Endometrial microvascular endothelial cells (primary cell): ENCODE measurements around the gene TMTC1. TPM values are rescaled to one million over a fixed set of nuclear protein-coding genes. Genes with fewer than 3 reads are reported as not detected.
"Not testable (repeated sequence)": the region's sequence is repeated elsewhere in the genome, so short reads cannot be mapped to it uniquely, and the experiment has no call there.

Experiments used
- in situ Hi-C: cut with HindIII; loops from 2 replicates; pipeline ENCODE4 v1.10.0; 2017; ENCODE audit warnings: low sequenced_read_pairs, low pct_unique_long_range_greater_than_20kb; ENCODE audit errors: inconsistent ontology term
- total RNA-seq: library from RNA; depleted of rRNA; stranded (reverse); fragments of >200 nt; gene quantifications from one replicate; pipeline ENCODE4 v1.2.3, GENCODE V29; 2015; ENCODE audit errors: inconsistent ontology term

Gene TMTC1
- total RNA-seq, 1 donor from 2014 or later = 13.7 TPM

- in situ Hi-C loops = no loop called here
Measured at GRCh38 chr12:29564925-29565324, 218.8 kb downstream of the TMTC1 start.

- in situ Hi-C loops = no loop called here
Measured at GRCh38 chr12:29563636-29564035, 220.1 kb downstream of the TMTC1 start.

GRCh38 chr12:29563071-29563470, 220.7 kb downstream of the TMTC1 start:
- in situ Hi-C loops = no loop called here

DNA sequence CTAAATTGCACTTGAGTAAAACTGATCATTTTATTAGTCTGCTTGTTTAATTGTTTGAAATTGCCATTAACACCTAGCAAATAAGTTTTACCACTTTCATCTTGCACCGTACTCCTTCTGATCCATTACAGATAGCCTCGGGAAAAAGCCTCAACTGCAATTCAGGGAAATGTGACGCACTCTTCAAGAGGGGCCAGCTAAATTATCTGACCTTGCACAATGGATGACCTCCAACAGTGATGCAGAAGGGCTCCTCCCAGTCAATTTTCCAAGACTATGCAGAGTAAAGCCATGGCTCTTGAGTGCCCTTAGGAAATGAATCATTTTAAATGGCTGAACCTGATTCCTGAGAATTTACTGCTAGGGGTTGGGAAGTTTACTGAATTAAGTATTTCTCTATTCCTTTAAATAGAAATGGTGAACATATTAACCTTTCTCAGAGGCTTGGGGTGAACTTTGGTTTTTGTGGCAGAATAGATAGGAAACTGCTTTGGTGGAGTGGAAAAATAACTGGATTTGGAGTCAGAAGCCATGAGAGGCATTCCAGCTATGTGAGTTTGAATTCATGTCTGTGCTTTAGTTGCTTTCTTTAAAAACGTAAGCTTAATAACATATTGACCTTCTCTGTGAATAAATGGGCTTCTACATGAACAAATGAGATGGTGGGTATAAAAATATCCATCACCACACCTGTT, 221.5 kb downstream of the TMTC1 start:
- in situ Hi-C loops = no loop called here

GRCh38 chr12:29561664-29562071, 222.1 kb downstream of the TMTC1 start:
- in situ Hi-C loops = no loop called here

- in situ Hi-C loops = no loop called here
Measured at GRCh38 chr12:29559198-29559597, 224.5 kb downstream of the TMTC1 start.

DNA sequence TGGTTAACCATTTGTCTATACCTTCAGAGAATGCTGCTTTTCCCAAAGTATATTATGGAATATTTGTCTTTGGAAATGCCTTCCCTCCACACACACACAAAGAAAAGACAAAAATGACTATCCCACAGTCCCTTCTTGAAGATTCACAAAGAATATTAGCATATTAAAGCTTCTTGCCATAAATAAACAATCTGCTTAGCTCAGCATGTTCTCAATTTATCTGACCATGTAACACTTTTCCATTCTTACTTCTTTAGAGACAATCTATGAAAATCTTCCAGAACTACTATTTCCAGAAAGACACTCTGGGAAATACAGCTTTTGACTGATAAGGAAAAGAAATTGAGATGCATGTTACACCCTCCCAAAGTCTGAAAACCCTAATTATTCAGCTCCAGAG, 227.4 kb downstream of the TMTC1 start:
- in situ Hi-C loops = no loop called here

GRCh38 chr12:29555451-29555850, 228.3 kb downstream of the TMTC1 start:
- in situ Hi-C loops = not testable (repeated sequence)

DNA sequence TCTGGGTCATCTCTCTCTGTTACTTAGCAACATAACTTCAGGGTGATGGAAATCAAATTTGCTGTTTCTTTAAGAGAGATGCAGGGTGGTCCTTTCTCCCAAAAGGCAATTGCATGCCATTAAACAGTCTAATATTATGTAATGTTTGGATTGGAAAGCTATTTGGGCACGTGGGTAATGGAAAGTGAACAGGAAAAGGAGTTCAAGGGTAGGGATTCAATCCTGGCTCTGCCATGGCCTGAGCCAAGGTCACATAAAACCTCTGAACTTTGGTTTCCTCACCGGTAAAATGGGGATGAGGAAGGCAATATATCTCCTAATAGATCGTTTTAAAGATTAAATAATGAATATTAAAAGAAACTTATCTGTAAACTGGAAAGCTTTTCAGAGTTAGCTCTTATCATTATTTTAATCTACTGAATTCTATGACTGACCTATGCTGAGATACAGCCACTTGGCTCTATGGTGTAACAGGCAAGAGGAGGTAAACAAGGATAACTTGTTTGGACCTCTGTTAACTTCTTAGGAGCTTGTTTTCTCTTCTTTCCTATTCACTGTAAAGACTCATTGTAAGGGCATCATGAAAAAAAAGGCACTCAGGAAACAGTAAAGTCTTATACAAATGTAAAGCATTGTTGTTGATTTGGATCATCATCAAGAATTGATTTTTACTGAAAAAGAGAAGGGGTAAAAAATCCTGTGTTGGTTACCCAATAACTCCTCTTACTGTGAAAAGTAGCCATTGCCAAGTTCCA, 230.6 kb downstream of the TMTC1 start:
- in situ Hi-C loops = no loop called here

GRCh38 chr12:29552324-29552927, 231.3 kb downstream of the TMTC1 start:
- in situ Hi-C loops = no loop called here

DNA sequence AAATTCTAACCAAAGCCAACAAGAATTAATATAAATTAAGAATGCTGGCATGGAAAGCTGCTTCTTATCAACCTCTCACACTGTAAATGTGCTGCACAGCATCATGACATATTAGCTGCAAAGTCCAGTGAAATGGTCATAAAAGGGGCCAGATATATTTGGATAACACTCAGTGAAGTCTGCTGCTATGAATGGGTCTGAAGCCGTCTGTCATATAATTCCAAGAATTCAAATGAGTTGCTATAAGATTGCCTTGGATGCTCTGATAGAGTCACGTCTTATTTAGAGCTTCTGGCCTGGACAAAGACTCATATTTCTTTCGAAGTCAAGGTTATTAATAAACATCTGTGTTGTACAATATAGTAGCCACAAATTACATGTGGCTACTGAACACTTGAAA, 231.9 kb downstream of the TMTC1 start:
- in situ Hi-C loops = no loop called here

DNA sequence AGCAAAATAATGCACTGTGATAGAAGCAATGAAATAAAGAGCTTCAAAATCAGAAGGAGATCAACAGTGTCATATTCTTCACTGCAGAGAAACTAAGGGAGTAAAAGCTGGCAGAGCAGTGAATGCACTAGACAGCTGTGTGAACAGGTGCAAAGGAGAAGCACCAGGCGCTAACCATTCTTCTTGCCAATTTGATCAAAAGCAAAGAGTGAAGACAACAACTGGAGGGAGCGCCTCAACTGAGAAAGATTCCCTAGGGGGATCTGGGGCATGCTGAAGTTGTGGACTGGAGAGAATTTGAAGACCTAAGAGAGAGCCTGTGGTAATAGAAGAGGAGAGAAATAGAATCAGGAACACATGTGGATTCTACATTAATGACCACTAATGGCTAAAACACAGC, 235.9 kb downstream of the TMTC1 start:
- in situ Hi-C loops = no loop called here

DNA sequence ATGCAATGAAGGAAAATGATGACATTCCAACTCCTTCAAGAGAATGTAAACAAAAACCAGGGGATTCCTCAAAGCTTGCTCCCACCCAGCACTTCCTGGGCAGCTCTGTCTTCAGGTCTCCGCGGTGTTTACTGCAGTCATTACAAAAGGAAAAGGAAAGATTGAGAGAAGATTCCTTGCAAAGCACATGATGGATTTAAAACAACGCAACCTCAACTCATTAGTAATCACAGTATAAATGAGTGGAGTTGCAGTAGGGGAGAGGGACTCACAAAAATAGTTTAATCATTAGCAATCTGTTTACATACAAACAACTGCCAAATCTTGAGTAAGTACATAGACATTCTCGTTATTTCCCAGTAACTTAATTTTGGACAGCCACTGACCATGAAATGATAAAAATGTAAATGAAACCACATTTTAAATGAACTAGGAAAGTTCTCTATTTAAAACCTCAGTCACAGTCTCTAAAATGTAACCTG, 236.6 kb downstream of the TMTC1 start:
- in situ Hi-C loops = no loop called here

- in situ Hi-C loops = no loop called here
Measured at GRCh38 chr12:29546000-29546399, 237.7 kb downstream of the TMTC1 start.

DNA sequence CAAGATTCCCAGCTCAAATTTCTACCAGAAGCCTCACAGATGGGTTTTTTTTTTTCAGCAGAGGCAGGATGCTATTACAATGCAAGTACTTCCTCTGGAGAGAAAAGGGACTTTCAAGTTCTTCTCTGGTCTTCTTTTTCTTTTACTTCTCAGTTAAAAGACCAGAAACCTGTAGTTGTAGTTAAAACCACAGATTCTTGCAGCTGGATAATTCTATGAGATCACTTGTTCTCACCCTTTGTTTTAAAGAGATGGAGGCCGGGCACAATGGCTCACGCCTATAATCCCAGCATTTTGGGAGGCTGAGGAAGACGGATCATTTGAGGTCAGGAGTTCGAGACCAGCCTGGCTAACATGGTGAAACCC, 238.7 kb downstream of the TMTC1 start:
- in situ Hi-C loops = no loop called here

DNA sequence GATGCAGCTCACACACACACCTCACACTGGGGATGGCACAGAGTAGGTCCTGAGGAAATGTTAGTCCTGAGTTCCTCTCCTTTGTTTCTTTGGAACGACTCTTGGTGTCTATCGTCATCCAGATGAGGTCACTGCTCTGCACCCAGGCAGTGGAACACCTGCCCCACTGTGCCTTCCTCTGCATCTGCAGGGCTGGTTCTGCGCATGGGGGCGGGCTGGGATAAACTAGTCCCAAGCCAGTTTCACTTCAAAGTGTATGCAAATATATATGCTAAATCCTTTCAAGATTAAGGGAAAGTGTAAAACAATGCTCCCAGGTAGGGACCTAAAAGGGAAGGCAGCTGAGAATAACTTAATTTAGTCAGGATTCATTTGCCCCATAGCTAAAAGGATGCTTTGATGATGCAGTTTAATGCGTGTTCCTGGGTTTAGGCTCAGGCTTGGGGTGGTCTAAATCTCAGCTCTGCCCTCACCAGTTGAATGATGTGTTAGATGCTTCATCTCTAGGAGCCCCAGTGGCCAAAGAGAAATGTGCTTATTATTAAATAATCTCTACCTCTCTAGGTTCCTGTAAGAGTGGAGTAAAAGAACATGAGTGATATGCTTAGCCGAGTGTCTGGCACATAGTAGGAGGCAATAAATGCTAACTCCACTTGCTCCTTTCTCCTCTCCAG, 239.2 kb downstream of the TMTC1 start:
- in situ Hi-C loops = no loop called here

DNA sequence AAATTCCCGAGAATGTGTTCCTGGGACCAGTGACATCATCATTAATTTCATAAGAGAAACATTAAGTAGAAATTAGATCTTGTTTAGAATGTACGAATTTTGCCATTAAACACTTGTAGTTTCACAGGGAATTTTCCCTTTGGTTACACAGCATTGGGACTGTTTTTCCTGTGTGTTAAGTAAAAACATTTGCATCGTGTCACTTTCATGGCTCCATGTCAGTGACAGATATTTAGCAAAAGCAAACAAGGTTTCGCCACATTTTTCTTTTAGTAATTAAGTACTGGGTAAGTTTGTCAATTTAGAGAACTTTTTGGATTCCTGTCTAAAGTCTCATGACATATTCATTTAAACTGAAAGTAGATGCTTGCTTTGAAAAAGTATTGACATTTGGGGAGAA, 240.7 kb downstream of the TMTC1 start:
- in situ Hi-C loops = no loop called here

DNA sequence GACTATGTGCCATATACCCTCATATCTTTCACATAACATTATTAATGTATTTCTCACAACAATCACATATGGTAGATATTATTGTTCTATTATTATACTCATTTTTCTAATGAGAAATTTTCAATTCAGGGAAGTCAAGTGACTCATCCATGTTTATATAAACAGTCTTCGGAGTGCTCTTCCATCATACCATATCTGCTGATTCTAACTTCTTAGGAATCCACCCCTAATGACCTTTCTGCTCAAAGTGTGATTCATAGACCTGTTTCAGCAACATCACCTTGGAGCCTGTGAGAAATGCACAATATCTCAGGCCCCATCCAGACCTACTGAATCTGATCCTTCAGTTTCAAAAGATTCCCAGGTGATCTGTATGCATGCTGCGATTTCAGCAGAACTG, 246.4 kb downstream of the TMTC1 start:
- in situ Hi-C loops = no loop called here

DNA sequence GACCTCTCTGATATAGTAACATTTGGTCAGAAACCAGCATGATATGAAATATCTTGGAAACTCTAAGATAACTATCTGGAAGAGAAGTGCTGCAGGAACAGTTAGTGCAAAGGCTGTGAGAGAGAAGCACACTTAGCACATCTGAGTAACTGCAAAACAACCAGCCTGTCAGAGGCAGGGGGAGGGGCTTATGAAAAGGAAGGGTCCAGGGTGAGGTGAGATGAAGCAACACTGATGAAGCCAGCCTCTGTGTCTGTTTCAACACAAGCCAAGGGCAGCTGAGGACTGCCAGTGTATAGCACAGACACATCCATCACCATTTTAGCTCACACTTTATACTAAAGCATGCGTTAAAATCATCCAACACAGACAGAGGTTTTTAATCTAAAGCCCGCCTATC, 248.8 kb downstream of the TMTC1 start:
- in situ Hi-C loops = no loop called here
